Measurements from ENCODE around the gene LCE1B.

DNA sequence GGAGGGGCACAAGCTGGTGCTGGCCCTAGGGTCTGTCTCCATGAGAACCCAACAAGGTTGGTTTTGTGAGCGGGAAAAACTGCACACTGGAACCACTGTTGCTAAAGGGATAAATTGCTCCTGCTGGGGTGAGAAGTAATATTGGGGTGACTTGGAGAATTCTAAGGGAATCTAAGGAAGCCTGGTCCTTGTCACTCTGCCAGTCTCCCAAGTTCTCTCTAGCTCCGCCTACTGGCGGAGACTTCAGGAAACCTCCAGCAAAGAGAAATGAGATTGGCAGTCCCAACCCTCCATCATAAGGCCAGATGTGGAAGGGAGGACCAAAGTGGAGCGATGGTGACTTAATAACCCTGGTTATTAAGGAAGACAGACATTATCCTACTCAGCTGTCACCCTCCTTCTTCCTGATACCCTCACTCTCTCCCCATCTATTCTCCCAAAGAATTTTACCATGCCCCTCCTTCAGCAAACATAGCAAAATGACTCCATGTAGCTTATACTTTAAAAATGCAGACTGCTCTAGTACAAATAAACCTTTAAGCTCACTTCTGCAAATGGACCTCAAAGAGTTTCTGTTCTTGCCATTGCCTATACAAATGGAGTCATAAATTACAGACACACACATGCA, 34.1 kb upstream of the LCE1B start:
- TF ChIP-seq RAD21 (IDR thresholded peaks at IDR 0.05): no peak
- TF ChIP-seq, protein P1, sequence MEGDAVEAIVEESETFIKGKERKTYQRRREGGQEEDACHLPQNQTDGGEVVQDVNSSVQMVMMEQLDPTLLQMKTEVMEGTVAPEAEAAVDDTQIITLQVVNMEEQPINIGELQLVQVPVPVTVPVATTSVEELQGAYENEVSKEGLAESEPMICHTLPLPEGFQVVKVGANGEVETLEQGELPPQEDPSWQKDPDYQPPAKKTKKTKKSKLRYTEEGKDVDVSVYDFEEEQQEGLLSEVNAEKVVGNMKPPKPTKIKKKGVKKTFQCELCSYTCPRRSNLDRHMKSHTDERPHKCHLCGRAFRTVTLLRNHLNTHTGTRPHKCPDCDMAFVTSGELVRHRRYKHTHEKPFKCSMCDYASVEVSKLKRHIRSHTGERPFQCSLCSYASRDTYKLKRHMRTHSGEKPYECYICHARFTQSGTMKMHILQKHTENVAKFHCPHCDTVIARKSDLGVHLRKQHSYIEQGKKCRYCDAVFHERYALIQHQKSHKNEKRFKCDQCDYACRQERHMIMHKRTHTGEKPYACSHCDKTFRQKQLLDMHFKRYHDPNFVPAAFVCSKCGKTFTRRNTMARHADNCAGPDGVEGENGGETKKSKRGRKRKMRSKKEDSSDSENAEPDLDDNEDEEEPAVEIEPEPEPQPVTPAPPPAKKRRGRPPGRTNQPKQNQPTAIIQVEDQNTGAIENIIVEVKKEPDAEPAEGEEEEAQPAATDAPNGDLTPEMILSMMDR (IDR thresholded peaks at IDR 0.05; ENCODE audit: low read depth, low read length, missing input control): no peak
- no peak for TF ChIP-seq TAF1 (conservative IDR thresholded peaks at IDR 0.05)
- no peak for TF ChIP-seq EGR1 (IDR thresholded peaks at IDR 0.05; ENCODE audit: low read depth in 2 of 2)
- TF ChIP-seq SP1 (IDR thresholded peaks at IDR 0.05): no peak
- TF ChIP-seq, protein P2, sequence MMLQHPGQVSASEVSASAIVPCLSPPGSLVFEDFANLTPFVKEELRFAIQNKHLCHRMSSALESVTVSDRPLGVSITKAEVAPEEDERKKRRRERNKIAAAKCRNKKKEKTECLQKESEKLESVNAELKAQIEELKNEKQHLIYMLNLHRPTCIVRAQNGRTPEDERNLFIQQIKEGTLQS (IDR thresholded peaks at IDR 0.05): no peak
- TF ChIP-seq JUND (IDR thresholded peaks at IDR 0.05): no peak
- TF ChIP-seq, protein P3, sequence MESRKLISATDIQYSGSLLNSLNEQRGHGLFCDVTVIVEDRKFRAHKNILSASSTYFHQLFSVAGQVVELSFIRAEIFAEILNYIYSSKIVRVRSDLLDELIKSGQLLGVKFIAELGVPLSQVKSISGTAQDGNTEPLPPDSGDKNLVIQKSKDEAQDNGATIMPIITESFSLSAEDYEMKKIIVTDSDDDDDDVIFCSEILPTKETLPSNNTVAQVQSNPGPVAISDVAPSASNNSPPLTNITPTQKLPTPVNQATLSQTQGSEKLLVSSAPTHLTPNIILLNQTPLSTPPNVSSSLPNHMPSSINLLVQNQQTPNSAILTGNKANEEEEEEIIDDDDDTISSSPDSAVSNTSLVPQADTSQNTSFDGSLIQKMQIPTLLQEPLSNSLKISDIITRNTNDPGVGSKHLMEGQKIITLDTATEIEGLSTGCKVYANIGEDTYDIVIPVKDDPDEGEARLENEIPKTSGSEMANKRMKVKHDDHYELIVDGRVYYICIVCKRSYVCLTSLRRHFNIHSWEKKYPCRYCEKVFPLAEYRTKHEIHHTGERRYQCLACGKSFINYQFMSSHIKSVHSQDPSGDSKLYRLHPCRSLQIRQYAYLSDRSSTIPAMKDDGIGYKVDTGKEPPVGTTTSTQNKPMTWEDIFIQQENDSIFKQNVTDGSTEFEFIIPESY (IDR thresholded peaks at IDR 0.05): no peak
- TF ChIP-seq GABPA (IDR thresholded peaks at IDR 0.05 in 1 of 2, conservative IDR thresholded peaks at IDR 0.05 in 1 of 2): no peak
- TF ChIP-seq, protein P4, sequence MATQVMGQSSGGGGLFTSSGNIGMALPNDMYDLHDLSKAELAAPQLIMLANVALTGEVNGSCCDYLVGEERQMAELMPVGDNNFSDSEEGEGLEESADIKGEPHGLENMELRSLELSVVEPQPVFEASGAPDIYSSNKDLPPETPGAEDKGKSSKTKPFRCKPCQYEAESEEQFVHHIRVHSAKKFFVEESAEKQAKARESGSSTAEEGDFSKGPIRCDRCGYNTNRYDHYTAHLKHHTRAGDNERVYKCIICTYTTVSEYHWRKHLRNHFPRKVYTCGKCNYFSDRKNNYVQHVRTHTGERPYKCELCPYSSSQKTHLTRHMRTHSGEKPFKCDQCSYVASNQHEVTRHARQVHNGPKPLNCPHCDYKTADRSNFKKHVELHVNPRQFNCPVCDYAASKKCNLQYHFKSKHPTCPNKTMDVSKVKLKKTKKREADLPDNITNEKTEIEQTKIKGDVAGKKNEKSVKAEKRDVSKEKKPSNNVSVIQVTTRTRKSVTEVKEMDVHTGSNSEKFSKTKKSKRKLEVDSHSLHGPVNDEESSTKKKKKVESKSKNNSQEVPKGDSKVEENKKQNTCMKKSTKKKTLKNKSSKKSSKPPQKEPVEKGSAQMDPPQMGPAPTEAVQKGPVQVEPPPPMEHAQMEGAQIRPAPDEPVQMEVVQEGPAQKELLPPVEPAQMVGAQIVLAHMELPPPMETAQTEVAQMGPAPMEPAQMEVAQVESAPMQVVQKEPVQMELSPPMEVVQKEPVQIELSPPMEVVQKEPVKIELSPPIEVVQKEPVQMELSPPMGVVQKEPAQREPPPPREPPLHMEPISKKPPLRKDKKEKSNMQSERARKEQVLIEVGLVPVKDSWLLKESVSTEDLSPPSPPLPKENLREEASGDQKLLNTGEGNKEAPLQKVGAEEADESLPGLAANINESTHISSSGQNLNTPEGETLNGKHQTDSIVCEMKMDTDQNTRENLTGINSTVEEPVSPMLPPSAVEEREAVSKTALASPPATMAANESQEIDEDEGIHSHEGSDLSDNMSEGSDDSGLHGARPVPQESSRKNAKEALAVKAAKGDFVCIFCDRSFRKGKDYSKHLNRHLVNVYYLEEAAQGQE (IDR thresholded peaks at IDR 0.05): no peak
